ENCODE measurements around the gene HDAC10.
"Not testable (repeated sequence)": the region's sequence is repeated elsewhere in the genome, so short reads cannot be mapped to it uniquely, and the experiment has no call there.

HDAC10 gene

GRCh38 chr22:50284479-50284878 lies 33.4 kb upstream of the HDAC10 start:
- DNase-seq = no peak

DNA sequence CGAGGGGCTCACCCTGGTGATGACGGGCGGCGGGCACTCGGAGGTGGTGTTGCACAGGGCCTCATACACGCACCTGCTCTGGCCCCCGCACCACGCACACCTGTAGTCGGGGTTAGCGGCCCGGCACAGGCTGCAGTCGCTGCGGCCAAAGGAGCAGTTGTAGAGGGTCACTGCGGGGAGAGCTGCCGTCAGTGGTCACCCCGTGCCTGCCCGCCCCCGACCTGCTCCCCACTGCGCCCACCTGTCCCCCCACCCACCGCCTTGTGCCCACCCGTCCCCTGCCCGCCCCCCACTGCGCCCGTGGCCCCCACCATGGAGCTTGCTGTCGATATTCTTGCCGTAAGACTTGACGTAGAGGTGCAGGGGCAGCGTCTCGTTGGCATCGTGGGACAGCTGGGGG lies 32.8 kb upstream of the HDAC10 start:
- DNase-seq = no peak

DNA sequence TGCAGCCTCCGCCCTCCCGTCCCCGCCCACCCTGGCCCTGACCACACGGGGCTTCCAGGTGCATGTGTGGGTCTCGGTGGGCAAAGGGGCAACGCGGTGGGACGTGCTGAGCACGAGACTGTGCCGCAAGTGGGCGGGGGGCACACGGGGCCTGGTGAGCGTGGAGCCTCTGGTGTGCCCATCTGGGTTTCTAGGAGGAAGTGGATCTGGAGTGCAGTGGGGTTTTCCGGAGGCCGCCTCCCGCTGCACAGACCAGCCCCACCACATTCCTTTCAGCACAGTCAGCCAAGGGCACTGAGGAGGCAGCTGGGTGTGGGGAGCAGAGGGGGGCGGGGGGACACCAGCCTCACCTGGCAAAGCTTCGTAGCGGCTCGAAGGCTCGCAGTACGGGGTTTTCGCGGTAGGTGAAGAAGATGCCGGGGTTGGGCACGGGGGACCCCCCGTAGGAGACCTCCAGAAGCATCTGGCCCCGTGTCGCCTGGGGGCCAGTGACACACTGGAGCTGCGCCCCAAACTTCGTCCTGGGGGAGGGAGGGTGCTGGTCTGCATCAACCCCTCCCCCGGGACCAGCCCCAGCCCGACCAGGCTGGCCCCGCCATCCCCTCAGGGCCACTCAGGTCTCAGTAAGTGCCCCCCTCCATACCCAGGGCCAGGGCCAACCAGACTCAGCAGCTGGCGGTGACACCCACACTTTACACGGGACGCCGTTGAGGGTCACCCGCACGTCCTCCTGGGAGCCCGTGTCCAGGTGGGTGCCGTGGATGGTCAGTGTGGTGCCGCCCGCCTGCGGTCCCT lies 31.5 kb upstream of the HDAC10 start:
- DNase-seq = no peak

DNA sequence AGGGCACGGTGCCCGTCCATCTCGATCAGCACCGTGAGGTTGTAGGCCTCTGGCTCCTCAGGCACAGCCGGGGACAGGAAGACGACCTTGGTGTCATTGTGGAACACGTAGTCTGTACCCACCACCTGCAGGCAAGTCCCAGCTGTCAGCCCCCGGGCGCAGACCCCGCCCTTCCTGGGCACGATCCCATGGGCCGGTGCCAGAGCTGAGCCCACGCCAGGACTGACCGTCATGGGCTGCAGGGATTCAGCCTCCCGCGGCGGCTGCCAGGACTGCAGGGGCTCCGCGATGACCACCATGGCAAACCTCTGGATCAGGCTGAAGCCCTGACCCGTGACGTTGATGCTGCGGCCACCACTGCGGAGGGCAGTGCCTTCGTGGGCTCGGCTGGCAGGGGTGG lies 30.9 kb upstream of the HDAC10 start:
- no peak for DNase-seq

DNA sequence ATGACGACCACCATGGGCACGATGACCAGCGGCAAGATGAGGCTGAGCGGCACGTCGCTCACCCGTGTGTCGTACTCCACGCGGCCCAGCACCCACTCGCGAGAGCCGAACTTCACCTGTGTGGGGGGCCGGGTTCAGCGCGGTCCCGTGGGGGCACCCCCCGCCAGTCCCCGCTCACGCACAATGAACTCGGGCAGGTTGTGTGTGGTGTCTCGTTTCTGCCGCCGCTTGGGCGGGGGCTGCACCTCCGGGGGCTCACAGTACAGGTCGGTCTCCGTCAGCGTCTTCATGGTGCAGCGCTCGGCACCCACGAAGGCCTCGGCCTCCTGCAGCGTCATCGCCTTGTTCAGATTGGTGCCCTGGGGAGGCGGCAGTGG lies 30.3 kb upstream of the HDAC10 start:
- no peak for DNase-seq

DNA sequence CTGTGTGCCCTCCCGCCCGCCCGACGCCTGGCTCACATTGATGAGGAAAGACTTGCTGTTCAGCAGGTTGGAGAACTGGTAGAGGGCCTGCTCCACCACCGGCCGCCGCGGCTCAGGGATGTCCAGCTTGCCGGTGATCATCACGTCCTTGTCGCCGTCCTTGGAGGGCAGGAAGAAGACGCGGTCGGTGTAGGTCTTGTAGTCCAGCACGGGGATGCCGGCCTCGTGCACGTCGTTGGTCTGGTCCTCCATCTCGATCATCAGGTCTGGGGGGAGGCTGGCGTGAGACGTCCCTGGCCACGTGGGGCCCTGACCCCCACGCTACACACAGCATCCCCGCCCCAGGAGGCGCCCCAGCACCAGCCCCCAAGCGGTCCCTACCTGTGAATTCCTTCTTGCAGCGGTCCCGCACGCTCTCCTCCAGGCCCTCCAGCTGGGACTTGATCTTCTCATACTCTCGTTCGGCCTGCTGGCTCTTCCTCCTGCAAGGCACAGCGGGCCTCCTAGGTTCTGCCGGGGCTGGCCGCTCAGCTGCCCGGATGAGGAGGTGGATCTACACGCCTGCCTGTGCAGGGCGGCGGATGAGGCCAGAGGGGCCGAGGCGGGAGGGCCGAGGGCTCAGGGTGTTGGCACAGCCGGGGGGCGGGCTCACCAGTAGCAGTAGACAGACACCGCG lies 29.8 kb upstream of the HDAC10 start:
- no peak for DNase-seq

GRCh38 chr22:50280022-50280707 lies 29.1 kb upstream of the HDAC10 start:
- no peak for DNase-seq

GRCh38 chr22:50278956-50279619 lies 28.0 kb upstream of the HDAC10 start:
- no peak for DNase-seq

- no peak for DNase-seq
Measured at GRCh38 chr22:50278461-50278860, 27.4 kb upstream of the HDAC10 start.

DNA sequence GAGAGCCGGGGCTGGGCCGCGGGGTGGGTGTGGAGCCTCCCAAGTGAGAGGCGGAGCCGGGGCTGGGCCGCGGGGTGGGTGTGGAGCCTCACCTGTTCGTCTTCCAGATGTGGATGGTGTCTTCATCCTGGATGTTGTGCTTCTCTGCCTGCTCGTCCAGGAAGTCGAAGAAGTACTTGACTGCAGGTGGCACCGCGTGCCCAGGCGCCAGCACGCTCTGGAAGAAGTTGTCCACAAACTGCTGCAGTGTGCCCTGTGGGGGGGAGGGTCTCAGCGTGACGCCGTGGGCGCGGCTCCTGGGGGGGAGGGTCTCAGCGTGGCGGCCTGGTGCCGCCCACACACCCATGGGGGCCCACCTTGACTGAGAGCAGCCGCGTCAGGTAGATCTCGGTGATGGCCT lies 26.7 kb upstream of the HDAC10 start:
- DNase-seq = no peak

- no peak for DNase-seq
Measured at GRCh38 chr22:50276143-50276542, 25.1 kb upstream of the HDAC10 start.

GRCh38 chr22:50275181-50276055 lies 24.4 kb upstream of the HDAC10 start:
- no peak for DNase-seq

DNA sequence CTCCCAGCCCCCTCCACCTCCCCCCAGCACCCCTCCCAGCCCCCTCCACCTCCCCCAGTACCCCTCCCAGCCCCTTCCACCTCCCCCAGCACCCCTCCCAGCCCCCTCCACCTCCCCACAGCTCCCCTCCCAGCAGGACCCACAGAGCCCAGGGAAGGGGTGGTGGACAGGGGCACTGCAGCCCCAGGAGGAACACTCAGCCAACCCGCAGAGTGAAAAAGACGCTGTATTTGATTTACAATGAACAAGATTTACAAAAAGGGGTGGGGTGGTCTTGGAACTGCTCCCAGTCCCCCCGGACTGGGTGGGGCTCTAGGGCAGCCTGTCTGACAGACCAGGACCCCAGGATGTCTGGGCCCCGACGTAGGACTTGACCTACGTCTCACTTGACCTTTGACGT lies 23.7 kb upstream of the HDAC10 start:
- no peak for DNase-seq

GRCh38 chr22:50274311-50274710 lies 23.2 kb upstream of the HDAC10 start:
- no peak for DNase-seq

DNA sequence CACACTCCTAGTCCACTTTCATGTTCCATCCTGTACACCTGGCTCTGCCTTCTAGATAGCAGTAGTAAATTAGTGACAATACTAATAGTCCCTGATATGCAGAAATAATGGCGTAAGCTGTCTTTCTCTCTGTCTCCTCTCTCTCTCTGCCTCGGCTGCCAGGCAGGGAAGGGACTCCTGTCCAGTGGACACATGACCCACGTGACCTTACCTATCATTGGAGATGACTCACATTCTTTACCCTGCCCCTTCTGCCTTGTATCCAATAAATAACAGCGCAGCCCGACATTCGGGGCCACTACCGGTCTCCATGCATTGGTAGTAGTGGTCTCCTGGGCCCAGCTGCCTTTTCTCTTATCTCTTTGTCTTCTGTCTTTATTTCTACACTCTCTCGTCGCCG lies 22.7 kb upstream of the HDAC10 start:
- not testable (repeated sequence) for DNase-seq

- DNase-seq = not testable (repeated sequence)
Measured at GRCh38 chr22:50273352-50273751, 22.3 kb upstream of the HDAC10 start.

DNA sequence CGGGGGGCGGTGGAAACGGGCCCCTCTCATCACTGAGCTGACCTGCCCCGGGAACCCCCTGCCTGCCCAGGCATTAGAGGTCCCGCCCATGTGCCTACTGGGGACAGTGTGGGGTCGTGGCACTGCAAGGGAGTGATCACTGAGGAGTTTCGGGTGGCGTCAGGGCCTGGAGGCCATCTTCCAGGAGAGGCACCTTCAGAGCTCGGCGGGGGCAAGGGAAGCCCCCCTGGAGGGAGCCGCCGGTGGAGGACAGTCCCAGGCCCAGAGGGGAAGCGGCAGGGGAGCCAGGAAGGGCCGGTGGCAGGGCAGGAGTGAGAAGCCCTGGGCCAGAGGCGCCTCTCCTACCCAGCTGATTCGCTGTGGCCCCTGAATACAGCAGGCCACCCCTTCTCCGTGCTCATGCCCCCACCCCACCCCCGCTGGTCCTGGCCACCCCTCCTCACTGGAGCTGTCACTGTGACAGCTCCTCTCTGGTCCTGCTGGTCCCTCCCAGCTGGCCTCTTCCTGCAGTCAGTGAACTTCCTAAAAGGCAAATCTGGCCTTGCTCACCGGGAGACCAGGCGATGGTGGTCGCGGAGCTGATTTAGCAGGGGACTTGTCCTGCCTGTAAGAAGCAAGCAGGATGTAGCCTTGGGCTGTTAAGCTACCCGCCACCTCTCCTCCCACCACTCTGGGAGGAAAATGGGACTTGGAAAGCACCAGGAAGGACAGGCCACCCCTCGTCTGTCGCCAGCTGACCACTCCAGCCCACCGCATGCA lies 21.2 kb upstream of the HDAC10 start:
- DNase-seq = no peak

DNA sequence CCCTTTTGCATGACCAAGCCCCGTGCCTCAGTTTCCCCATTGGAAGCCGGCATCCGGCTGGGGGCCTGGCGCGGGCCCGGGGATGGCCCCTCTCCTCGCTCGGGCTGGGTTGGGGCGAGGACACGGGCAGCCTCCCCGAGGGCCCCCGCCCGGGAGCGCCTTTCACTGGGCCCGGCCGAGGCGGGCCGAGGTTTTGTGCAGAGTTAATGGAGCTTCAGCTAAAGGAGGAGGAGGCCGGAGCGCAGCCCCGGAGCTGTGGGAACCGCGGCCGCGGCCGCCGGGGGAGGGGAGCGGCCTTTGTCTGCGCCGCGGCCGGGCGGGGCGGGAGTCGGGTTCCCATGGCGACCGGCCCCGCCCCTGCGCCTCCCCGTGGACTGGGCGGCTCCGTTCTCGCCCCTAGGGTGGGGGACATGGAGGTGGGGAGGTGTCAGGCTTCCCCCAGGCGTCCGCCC lies 20.5 kb upstream of the HDAC10 start:
- peak; percentile 48 for DNase-seq

- peak; percentile 48 for DNase-seq
Measured at GRCh38 chr22:50270666-50271394, 19.8 kb upstream of the HDAC10 start.

DNA sequence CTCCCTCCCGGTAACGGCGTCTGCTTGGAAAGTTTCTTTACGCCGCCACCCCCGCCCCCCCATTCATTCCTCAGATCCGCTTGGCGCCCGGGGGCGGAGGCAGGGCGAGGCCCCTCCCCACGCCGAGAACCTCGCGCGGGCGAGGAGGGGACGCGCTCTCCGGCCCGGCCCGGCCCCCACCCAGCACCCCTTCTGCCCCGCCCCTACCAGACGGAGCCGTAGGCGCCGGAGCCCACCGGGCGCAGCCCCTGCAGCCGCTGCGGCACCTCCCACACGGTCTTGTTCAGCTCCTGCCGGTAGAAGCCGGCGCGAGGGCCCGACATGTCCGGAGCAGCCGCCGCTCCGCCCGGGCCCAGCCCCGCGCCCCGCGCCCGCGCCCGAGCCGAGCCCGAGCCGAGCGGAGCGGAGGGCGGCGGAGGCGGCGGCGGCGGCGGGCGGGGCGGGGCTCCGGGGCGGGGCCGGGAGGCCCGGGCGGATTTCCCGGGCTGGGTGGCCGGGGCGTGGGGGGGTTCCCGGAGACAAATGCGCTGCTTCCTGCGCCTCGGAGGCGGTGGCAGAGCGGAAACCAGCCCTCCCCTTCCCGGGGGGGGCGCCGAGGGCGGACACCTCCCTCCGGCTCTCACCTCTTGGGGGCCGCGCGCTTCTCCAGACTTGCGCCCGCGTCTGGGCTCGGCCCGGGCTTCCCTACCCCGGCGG lies 19.1 kb upstream of the HDAC10 start, which contains the start of gene MAPK11:
TSS of gene MAPK11 (minus strand) at position 411 of the 696 bp plus-strand sequence. CDS start at position 323, 88 bp downstream.
- peak; percentile 57 for DNase-seq

All from activated T-cell treated with anti-CD3 and anti-CD28 coated beads for 4 hours (primary cell).